OCI-LY7 (cell line): Measurements from ENCODE around the gene TUBB6.

Source experiments
- CTCF ChIP-seq: fragments of 200-600 bp; sonication (generic); conservative IDR thresholded peaks from 2 replicates; pipeline ENCODE4 v1.5.1; 2014; ENCODE audit warnings: mild to moderate bottlenecking, antibody characterized with exemption, low read length, moderate library complexity, mixed read lengths
- EZH2phosphoT487 ChIP-seq: fragments of 200-600 bp; sonication (generic); IDR thresholded peaks from 2 replicates; pipeline ENCODE4 v1.6.1; 2018; ENCODE audit warnings: low read depth, borderline replicate concordance, mild to moderate bottlenecking, mixed run types, antibody characterized with exemption, low read length, moderate library complexity, mixed read lengths

- TF ChIP-seq CTCF: no peak
- TF ChIP-seq EZH2phosphoT487: no peak
Observed at GRCh38 chr18:12313530-12314245, 5.6 kb downstream of the TUBB6 start.
